Ascending aorta (tissue), 2 donors: ENCODE measurements around the gene NCKAP5. TPM values are rescaled to one million over a fixed set of nuclear protein-coding genes. Genes with fewer than 3 reads are reported as not detected.

ENCODE experiments used
- DNase-seq, 2 donors: peaks; one replicate each; pipeline ENCODE4 v3.0.0-alpha.2; 2019; ENCODE audit warnings: low spot score in 2 of 2
- H3K27ac ChIP-seq, 2 donors: fragments of 200-600 bp; sonication (generic); one replicate each; pipeline ENCODE4 v1.5.1; 2016 to 2017; ENCODE audit warnings: mild to moderate bottlenecking in 1 of 2
- H3K27me3 ChIP-seq: fragments of 200-600 bp; sonication (generic); one replicate; pipeline ENCODE4 v1.5.1; 2017
- H3K36me3 ChIP-seq, 2 donors: fragments of 200-600 bp; sonication (generic); one replicate each; pipeline ENCODE4 v1.5.1; 2016
- H3K4me1 ChIP-seq, 2 donors: fragments of 200-600 bp; sonication (generic); one replicate each; pipeline ENCODE4 v1.5.1; 2016 to 2017; ENCODE audit warnings: mild to moderate bottlenecking in 1 of 2
- H3K4me3 ChIP-seq, 2 donors: fragments of 200-600 bp; sonication (generic); one replicate each; pipeline ENCODE4 v1.5.1; 2016 to 2017; ENCODE audit warnings: mild to moderate bottlenecking in 1 of 2
- H3K9me3 ChIP-seq, 2 donors: fragments of 200-600 bp; sonication (generic); one replicate each; pipeline ENCODE4 v1.5.1; 2016
- CTCF ChIP-seq, 3 experiments: fragments of 200-600 bp in 2 of 3; fragments of 450-650 bp in 1 of 3; sonication (generic) in 2 of 3; IDR thresholded peaks; one replicate each; pipeline ENCODE4 v1.5.1; 2016 to 2019; ENCODE audit warnings: antibody characterized with exemption in 3 of 3, mild to moderate bottlenecking in 1 of 3, moderate library complexity in 1 of 3
- intact Hi-C: fragments of 100-400 bp; cut with DNase I; formaldehyde crosslinking; loops from one replicate; pipeline ENCODE4 v1.15.1; 2023
- total RNA-seq: library from RNA; depleted of rRNA; stranded (reverse); fragments of >200 nt; gene quantifications from one replicate; pipeline ENCODE4 v1.1.0, GENCODE V29; 2016

Gene NCKAP5
- total RNA-seq, 1 donor from 2014 or later, result 0.75 TPM

- intact Hi-C loops, result no loop called here
- H3K36me3 ChIP-seq, result no peaks in the 10 kb centered on the region
- TF ChIP-seq CTCF (IDR thresholded peaks at IDR 0.05), result no peak
- H3K27ac ChIP-seq, result no peak overlapping the region
- DNase-seq, result no peak
- no peaks in the 10 kb centered on the region for H3K9me3 ChIP-seq
- no peaks in the 10 kb centered on the region for H3K27me3 ChIP-seq
- no peak overlapping the region for H3K4me3 ChIP-seq
- H3K4me1 ChIP-seq, result no peaks in the 10 kb centered on the region
Observed at GRCh38 chr2:132830321-132830827, 737.9 kb downstream of the NCKAP5 start.

- Histone ChIP-seq H3K4me3 (no peak overlapping the region), H3K9me3 (no peaks in the 10 kb centered on the region), H3K36me3 (no peaks in the 10 kb centered on the region), H3K27ac (no peak overlapping the region), H3K27me3 (no peaks in the 10 kb centered on the region), H3K4me1 (no peaks in the 10 kb centered on the region)
- TF ChIP-seq CTCF (IDR thresholded peaks at IDR 0.05), result no peak
- intact Hi-C loops, result no loop called here
- no peak for DNase-seq
Observed at GRCh38 chr2:132825601-132826000, 742.7 kb downstream of the NCKAP5 start.

GRCh38 chr2:132824716-132825115 lies 743.5 kb downstream of the NCKAP5 start:
- no peak for DNase-seq
- intact Hi-C loops, result no loop called here
- Histone ChIP-seq H3K27me3 (no peaks in the 10 kb centered on the region), H3K4me1 (no peaks in the 10 kb centered on the region), H3K4me3 (no peak overlapping the region), H3K27ac (no peak overlapping the region), H3K36me3 (no peaks in the 10 kb centered on the region), H3K9me3 (no peaks in the 10 kb centered on the region)
- TF ChIP-seq CTCF (IDR thresholded peaks at IDR 0.05), result no peak

- no peak for TF ChIP-seq CTCF (IDR thresholded peaks at IDR 0.05)
- intact Hi-C loops, result no loop called here
- no peaks in the 10 kb centered on the region for H3K27me3 ChIP-seq
- H3K4me3 ChIP-seq, result no peak overlapping the region
- H3K4me1 ChIP-seq, result no peaks in the 10 kb centered on the region
- no peak for DNase-seq
- no peaks in the 10 kb centered on the region for H3K36me3 ChIP-seq
- H3K27ac ChIP-seq, result no peak overlapping the region
- no peaks in the 10 kb centered on the region for H3K9me3 ChIP-seq
Observed at GRCh38 chr2:132816234-132816633, 752.0 kb downstream of the NCKAP5 start.

GRCh38 chr2:132815516-132815915 lies 752.7 kb downstream of the NCKAP5 start:
- intact Hi-C loops, result no loop called here
- Histone ChIP-seq H3K4me3 (no peak overlapping the region), H3K4me1 (no peaks in the 10 kb centered on the region)

More at GRCh38 chr2:132815516-132815915, 752.7 kb downstream of the NCKAP5 start:
- Histone ChIP-seq H3K9me3 (no peaks in the 10 kb centered on the region), H3K36me3 (no peaks in the 10 kb centered on the region), H3K27ac (no peak overlapping the region), H3K27me3 (no peaks in the 10 kb centered on the region)
- TF ChIP-seq CTCF (IDR thresholded peaks at IDR 0.05), result no peak
- no peak for DNase-seq
